ENCODE results near the gene TIMP2. TPM values are rescaled to one million over a fixed set of nuclear protein-coding genes. Genes with fewer than 3 reads are reported as not detected.

Gene TIMP2
- total and polyA plus RNA-seq, 2 of the 8 experiments (the other 6 are each of a cell fraction or from before 2014, with no cell fraction given) = 18.2 to 43.3 TPM

DNA sequence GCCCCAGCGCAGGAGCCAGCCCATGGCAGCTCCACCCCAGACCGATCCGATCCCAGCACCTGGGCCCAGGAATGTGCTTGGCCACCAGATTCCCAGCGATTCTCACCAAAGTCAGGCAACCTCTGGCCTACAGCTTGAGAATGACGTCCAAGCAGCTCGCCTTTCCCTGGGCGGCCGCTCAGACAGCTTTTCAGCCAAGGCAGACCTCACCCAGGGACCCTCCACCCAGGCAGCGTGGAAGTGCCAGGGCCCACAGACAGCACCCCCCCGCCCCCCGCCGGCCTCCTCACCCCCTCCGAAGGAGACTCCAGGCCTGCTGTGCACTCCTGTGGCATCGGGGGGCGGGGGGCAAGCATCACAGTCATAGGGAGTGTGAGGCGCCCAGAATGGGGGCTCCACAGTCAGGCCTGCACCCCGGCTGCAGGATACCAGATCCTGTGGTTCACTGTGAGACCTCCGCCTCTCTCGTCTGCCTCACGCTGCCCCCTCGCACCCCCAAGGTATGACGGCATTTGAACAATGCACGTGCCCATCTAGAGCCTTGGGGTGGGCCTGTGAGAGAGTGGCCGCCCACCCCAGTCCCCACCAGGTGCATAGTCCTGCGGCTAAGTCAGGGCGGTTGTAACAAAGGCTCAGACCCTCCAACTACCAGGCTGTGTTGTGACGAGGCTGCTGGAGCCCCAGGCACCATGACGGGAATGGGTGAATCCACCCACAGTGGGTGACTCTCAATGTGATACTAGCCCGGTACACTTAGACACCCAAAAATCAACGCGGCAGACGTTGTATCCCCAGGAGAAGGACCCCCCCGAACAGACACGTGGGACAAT is 28.1 kb downstream of the TIMP2 start (continued):
- TF ChIP-seq CHD7 (IDR thresholded peaks at IDR 0.05; ENCODE audit: insufficient replicate concordance, low read length) = no peak
- TF ChIP-seq, protein P1, sequence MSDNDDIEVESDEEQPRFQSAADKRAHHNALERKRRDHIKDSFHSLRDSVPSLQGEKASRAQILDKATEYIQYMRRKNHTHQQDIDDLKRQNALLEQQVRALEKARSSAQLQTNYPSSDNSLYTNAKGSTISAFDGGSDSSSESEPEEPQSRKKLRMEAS (IDR thresholded peaks at IDR 0.05) = no peak

All from H1 (cell line).